22Rv1 (cell line): ENCODE results near the gene SREBF2.
A peak's percentile ranks its signal among the peaks of the same experiment; 100 is the strongest.

Experiments
- H3K27ac ChIP-seq: fragments of 450-650 bp; 2 replicates; pipeline ENCODE4 v1.5.1; 2017
- CTCF ChIP-seq: fragments of 450-650 bp; IDR thresholded peaks from 2 replicates; pipeline ENCODE4 v1.5.1; 2017; ENCODE audit warnings: mild to moderate bottlenecking
- ZFX ChIP-seq: fragments of 450-650 bp; IDR thresholded peaks from 2 replicates; pipeline ENCODE4 v1.6.1; 2017; ENCODE audit warnings: antibody characterized with exemption, borderline replicate concordance

SREBF2 gene

GRCh38 chr22:41827671-41828070, 5.2 kb upstream of the SREBF2 start:
- TF ChIP-seq CTCF (no peak), ZFX (no peak)
- H3K27ac ChIP-seq, result 0 out of 2 replicates have a peak overlapping the region, but pooled peaks have one; percentile 13

DNA sequence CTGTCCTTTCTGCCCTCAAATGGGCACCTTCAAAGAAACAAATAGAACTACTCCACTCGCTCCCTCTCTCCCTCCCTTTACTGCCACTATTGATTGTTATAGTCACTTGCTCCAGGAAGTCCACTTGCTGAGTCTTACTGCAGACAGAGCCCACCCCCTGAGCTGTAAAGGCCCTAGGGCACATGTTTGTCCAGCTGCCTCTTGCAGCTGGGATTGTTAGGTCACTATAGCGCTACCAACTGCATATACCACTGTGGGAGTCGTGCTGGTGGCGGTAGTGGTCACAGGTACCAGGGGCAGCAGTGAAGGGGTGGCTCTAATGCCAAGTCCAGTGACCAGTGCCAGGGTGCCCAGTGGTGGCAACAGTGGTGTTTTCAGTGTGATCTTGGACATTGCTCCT, 4.4 kb upstream of the SREBF2 start:
- peak overlapping the region; percentile 13; the same call in 1 of the 2 replicates for H3K27ac ChIP-seq
- TF ChIP-seq CTCF (no peak), ZFX (no peak)

- TF ChIP-seq CTCF (no peak), ZFX (no peak)
- peak overlapping the region; percentile 95; the same call in 1 of the 2 replicates for H3K27ac ChIP-seq
Measured at GRCh38 chr22:41830174-41830573, 2.7 kb upstream of the SREBF2 start.

GRCh38 chr22:41831383-41831782, 1.5 kb upstream of the SREBF2 start:
- TF ChIP-seq CTCF (no peak), ZFX (no peak)
- peak overlapping the region; percentile 95 for H3K27ac ChIP-seq

DNA sequence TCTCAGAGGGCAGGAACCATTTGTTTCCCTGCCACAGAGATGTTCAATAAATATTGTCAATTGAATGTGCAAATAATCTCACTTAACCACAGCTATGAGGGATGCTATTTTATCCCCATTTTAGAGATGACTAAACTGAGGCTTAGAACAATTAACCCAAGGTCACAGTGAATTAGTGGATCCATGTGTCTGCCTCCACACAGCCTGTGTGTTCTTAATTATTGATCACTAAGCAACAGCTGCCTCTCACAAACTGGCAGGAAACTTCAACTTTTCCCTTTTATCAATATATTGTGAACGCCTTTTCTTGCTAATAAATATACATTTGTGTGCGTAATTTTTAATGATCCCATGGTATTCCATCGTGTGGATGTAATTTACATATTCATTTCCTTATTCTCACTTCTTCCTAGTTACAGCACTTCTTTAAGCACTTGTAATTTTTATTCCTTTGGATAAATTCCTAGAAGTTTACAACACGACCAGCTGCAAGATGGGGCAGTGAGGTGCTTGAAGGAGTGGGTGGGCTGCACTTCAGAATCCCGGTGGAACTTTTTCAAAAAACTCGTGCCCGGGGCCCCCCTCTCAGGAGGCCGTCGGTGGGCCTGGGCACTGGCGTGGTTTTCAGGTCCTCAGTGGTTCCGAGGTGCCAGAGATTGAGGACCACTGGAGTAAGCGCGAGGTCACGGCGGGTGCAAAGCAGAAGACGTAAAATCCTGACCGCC, 915 bp upstream of the SREBF2 start:
- TF ChIP-seq ZFX (no peak), CTCF (no peak)
- peak overlapping the region; percentile 95 for H3K27ac ChIP-seq

GRCh38 chr22:41833369-41834004, 582 bp downstream of the SREBF2 start:
- H3K27ac ChIP-seq, result peak overlapping the region; percentile 95
- TF ChIP-seq ZFX (no peak), CTCF (no peak; the same call in 1 of the 2 replicates)
